T-helper 2 cell treated with Interferon-gamma antibody and Interleukin-4, amounts not matched to agents 5 μg/mL and 100 μg/mL, for 36 hours (primary cell): Measurements from ENCODE around the gene KANSL1.

ENCODE experiments used
- DNase-seq: peaks from one replicate; pipeline ENCODE4 v3.0.0; 2021; ENCODE audit warnings: low spot score
- H3K27ac Mint-ChIP-seq: one replicate; pipeline ENCODE4 v1.8.0; 2021; ENCODE audit warnings: mild to moderate bottlenecking, mixed read lengths
- H3K27me3 Mint-ChIP-seq: one replicate; pipeline ENCODE4 v1.8.0; 2021; ENCODE audit warnings: low read depth, mixed read lengths
- H3K36me3 Mint-ChIP-seq: one replicate; pipeline ENCODE4 v1.8.0; 2021; ENCODE audit warnings: low read depth, mixed read lengths
- H3K4me1 Mint-ChIP-seq: one replicate; pipeline ENCODE4 v1.8.0; 2021; ENCODE audit warnings: low read depth, mixed read lengths
- H3K4me3 Mint-ChIP-seq: one replicate; pipeline ENCODE4 v1.8.0; 2022; ENCODE audit warnings: mild to moderate bottlenecking, moderate library complexity, mixed read lengths
- H3K9me3 Mint-ChIP-seq: one replicate; pipeline ENCODE4 v1.8.0; 2021; ENCODE audit warnings: mixed read lengths

Gene KANSL1

DNA sequence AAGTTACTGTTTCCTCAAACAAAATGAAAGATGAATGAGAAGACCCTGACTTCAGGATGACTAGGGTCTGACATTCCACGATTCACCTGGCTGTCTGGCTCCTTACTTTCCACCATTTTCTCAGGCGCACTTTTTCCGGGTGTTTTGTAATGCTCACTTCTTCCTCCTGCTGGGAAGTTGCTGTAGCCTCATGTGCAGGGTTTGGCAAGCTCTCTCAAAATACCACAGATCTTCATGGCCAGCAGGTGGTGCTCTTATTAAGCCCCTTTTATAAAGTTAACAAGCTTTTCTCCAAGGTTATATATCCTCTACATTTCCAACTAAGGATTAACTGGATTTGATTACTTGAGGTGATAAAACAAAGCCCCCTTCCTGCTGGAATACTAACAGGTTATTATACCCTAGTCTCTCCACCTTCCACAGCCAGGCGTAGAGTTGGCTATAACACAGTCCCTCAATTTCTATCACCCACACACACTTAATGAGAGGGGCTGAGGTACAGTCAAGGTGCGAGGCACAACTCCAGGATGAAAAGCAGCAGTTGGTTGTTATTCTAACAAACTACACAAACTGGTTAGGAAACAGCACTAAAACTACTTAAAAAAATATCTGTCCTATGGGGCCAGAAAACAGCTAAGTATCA lies 148.8 kb downstream of the KANSL1 start:
- no peaks in the 10 kb centered on the region for H3K27me3 Mint-ChIP-seq
- H3K9me3 Mint-ChIP-seq = no peaks in the 10 kb centered on the region
- no peak for DNase-seq
- no peak overlapping the region for H3K27ac Mint-ChIP-seq
- H3K4me3 Mint-ChIP-seq = no peak overlapping the region
- H3K36me3 Mint-ChIP-seq = peaks cover 54% of the 10 kb centered on the region
- peaks cover 7% of the 10 kb centered on the region for H3K4me1 Mint-ChIP-seq

DNA sequence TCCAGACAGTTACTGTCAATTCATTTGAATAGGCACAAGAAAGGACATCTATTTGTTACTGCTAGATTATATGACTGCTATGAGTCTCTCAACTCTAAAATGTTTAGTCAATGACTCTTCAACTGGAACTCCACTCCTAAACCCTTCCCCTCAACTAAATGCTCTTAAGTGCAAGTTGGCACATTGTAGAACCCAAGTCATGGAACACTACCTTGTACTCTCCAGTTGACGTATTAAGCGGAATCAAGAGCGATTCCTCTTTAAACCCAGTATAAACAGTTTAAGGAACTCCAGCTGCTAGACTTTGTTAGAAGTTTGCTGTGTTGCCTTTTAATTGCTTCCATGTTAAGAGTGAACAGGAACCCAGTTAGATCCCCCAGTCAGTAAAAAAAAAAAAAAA lies 149.6 kb downstream of the KANSL1 start:
- Mint-ChIP-seq H3K4me1 (peaks cover 7% of the 10 kb centered on the region), H3K27me3 (no peaks in the 10 kb centered on the region), H3K27ac (no peak overlapping the region), H3K36me3 (peaks cover 55% of the 10 kb centered on the region), H3K9me3 (no peaks in the 10 kb centered on the region), H3K4me3 (no peak overlapping the region)
- no peak for DNase-seq

GRCh38 chr17:46042925-46043324 lies 150.3 kb downstream of the KANSL1 start:
- Mint-ChIP-seq H3K27ac (no peak overlapping the region), H3K4me3 (no peak overlapping the region), H3K9me3 (no peaks in the 10 kb centered on the region), H3K4me1 (peaks cover 8% of the 10 kb centered on the region), H3K27me3 (no peaks in the 10 kb centered on the region), H3K36me3 (peaks cover 58% of the 10 kb centered on the region)
- DNase-seq = no peak

DNA sequence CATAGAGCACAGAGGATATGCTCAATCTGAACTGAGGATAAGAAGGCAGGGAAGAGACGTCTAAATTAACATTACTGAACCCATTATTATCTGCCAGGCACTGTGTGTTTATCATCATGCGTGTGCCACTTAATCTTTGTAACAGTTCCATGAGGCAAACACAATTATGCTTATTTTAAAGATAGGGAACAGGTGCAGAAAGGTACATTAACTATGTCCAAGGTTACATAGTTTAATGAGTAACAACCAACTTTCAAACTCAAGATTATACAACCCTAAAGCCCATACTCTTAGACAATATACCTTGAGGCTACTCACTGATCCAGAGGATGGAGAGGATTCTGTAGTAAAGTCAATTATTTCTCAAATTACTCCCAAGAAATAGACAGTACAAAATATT lies 151.0 kb downstream of the KANSL1 start:
- peaks cover 9% of the 10 kb centered on the region for H3K4me1 Mint-ChIP-seq
- H3K36me3 Mint-ChIP-seq = peaks cover 54% of the 10 kb centered on the region
- no peak overlapping the region for H3K27ac Mint-ChIP-seq
- no peaks in the 10 kb centered on the region for H3K9me3 Mint-ChIP-seq
- no peak for DNase-seq
- H3K4me3 Mint-ChIP-seq = no peak overlapping the region
- H3K27me3 Mint-ChIP-seq = no peaks in the 10 kb centered on the region

DNA sequence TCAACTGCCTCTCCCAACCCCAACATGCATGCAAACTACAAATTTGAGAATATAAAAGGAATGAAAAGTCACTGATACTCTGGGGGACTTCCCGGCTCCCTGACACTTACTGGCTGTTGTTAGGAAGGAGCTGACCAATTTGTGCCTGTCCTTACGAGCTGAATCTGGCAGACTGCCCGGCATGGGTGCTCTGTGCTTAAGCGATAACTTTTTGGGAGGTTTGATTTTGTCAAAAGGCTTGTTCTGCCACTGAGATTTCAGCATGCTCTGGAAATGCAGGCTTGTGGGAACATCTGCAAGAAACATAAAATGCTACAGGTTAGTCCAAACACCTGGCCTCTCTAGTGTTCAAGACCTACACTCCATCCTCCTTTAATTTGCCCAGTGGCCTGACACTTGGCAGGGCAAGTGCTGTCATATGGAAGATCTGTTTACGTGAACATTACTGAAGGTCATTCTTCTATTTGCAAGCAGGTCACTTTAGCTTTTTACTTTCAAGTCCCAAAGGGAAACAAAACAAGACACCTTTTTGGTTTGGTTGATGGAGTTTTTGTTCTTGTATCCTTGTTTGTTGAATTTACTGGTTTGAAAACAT lies 153.5 kb downstream of the KANSL1 start:
- Mint-ChIP-seq H3K4me3 (no peak overlapping the region), H3K36me3 (peaks cover 55% of the 10 kb centered on the region), H3K9me3 (no peaks in the 10 kb centered on the region), H3K27me3 (no peaks in the 10 kb centered on the region), H3K27ac (no peak overlapping the region), H3K4me1 (peaks cover 11% of the 10 kb centered on the region)
- no peak for DNase-seq

- H3K36me3 Mint-ChIP-seq = peaks cover 52% of the 10 kb centered on the region
- no peak for DNase-seq
- no peaks in the 10 kb centered on the region for H3K27me3 Mint-ChIP-seq
- H3K4me3 Mint-ChIP-seq = no peak overlapping the region
- no peak overlapping the region for H3K27ac Mint-ChIP-seq
- H3K4me1 Mint-ChIP-seq = peaks cover 10% of the 10 kb centered on the region
- H3K9me3 Mint-ChIP-seq = no peaks in the 10 kb centered on the region
Observed at GRCh38 chr17:46038937-46039336, 154.3 kb downstream of the KANSL1 start.

- no peak for DNase-seq
- Mint-ChIP-seq H3K4me1 (peaks cover 10% of the 10 kb centered on the region), H3K27ac (no peak overlapping the region), H3K9me3 (no peaks in the 10 kb centered on the region), H3K27me3 (no peaks in the 10 kb centered on the region), H3K36me3 (peaks cover 50% of the 10 kb centered on the region), H3K4me3 (no peak overlapping the region)
Observed at GRCh38 chr17:46038414-46038813, 154.8 kb downstream of the KANSL1 start.

GRCh38 chr17:46037722-46038255 lies 155.4 kb downstream of the KANSL1 start:
- peaks cover 55% of the 10 kb centered on the region for H3K36me3 Mint-ChIP-seq
- no peak for DNase-seq
- no peaks in the 10 kb centered on the region for H3K27me3 Mint-ChIP-seq
- no peak overlapping the region for H3K27ac Mint-ChIP-seq
- H3K4me1 Mint-ChIP-seq = peaks cover 10% of the 10 kb centered on the region
- no peaks in the 10 kb centered on the region for H3K9me3 Mint-ChIP-seq
- no peak overlapping the region for H3K4me3 Mint-ChIP-seq

GRCh38 chr17:46036491-46036890 lies 156.7 kb downstream of the KANSL1 start:
- Mint-ChIP-seq H3K9me3 (no peaks in the 10 kb centered on the region), H3K36me3 (peaks cover 63% of the 10 kb centered on the region), H3K27ac (no peak overlapping the region), H3K4me1 (peaks cover 10% of the 10 kb centered on the region), H3K4me3 (no peak overlapping the region), H3K27me3 (no peaks in the 10 kb centered on the region)
- DNase-seq = no peak

- H3K4me1 Mint-ChIP-seq = peaks cover 10% of the 10 kb centered on the region
- peak overlapping the region; percentile 43 for H3K27ac Mint-ChIP-seq
- H3K9me3 Mint-ChIP-seq = no peaks in the 10 kb centered on the region
- no peaks in the 10 kb centered on the region for H3K27me3 Mint-ChIP-seq
- H3K36me3 Mint-ChIP-seq = peaks cover 69% of the 10 kb centered on the region
- peak; percentile 17 for DNase-seq
- no peak overlapping the region for H3K4me3 Mint-ChIP-seq
Observed at GRCh38 chr17:46035112-46035818, 158.0 kb downstream of the KANSL1 start.

DNA sequence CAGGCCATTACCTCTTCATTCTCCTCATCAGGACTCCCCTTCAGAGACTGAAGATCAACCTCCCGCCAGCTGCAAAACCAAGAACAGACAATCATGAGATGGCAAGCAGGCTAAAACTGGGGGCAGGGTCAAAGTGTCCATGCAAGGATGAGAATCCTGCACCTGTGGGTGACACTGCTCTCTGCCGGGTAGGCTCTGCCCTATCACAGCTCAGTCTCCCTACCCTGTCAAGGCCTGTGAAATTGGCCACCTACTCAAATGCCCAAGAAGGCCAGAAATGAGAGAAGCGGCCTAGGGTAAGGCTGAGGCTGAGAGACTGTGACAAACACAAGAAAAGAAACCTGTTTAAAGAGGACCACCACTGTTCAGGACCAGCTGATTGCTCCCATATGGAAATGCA lies 159.8 kb downstream of the KANSL1 start:
- peaks cover 70% of the 10 kb centered on the region for H3K36me3 Mint-ChIP-seq
- H3K4me1 Mint-ChIP-seq = peaks cover 18% of the 10 kb centered on the region
- H3K9me3 Mint-ChIP-seq = no peaks in the 10 kb centered on the region
- H3K27me3 Mint-ChIP-seq = no peaks in the 10 kb centered on the region
- no peak overlapping the region for H3K27ac Mint-ChIP-seq
- H3K4me3 Mint-ChIP-seq = no peak overlapping the region
- DNase-seq = no peak

GRCh38 chr17:46032909-46033308 lies 160.3 kb downstream of the KANSL1 start:
- no peak overlapping the region for H3K27ac Mint-ChIP-seq
- no peak overlapping the region for H3K4me3 Mint-ChIP-seq
- no peaks in the 10 kb centered on the region for H3K9me3 Mint-ChIP-seq
- H3K27me3 Mint-ChIP-seq = no peaks in the 10 kb centered on the region
- DNase-seq = no peak
- H3K36me3 Mint-ChIP-seq = peaks cover 65% of the 10 kb centered on the region
- peaks cover 17% of the 10 kb centered on the region for H3K4me1 Mint-ChIP-seq

DNA sequence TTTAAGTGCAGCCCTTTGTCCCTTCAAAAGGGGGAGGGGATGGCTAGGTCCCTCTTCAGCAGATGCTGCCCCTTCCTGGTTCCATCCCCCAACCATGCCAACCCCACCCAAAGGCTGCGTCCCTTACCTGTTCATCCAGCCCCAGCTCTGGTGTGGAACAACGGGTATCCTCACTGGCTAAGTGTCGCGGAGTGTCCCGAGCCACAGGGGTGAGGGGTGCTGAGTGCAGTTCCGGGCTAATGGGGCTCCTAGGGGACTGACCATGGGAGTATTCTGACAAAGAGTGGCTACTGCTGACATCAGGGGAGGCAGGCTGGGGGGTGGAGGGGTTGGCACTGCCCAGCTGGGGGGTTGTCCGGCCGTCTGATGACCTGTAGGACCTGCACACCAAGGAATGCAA lies 161.3 kb downstream of the KANSL1 start:
- Mint-ChIP-seq H3K27me3 (no peaks in the 10 kb centered on the region), H3K36me3 (peaks cover 61% of the 10 kb centered on the region), H3K27ac (no peak overlapping the region), H3K4me3 (no peak overlapping the region), H3K9me3 (no peaks in the 10 kb centered on the region), H3K4me1 (peaks cover 17% of the 10 kb centered on the region)
- no peak for DNase-seq

DNA sequence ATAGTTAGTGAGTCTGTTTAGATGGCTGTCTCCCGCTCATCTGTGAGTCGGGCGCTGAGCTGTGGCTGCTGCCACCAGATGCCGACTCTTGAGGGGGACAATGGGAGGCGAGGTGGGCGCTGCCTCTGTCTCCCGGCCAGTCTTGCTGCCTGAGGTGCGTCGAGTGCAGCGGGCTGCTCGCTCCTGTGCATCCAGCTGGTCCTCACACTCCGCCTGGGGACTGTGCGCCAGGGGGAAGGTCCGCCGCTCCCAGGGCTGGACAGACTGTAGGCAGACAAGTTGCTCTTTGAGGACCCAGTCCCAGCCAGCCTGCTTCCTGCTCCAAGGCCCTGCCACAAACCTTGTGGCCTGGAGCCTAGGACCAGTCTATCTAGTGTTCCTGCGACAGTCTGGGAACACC lies 161.8 kb downstream of the KANSL1 start:
- DNase-seq = no peak
- H3K4me1 Mint-ChIP-seq = peaks cover 17% of the 10 kb centered on the region
- no peaks in the 10 kb centered on the region for H3K27me3 Mint-ChIP-seq
- no peaks in the 10 kb centered on the region for H3K9me3 Mint-ChIP-seq
- peaks cover 61% of the 10 kb centered on the region for H3K36me3 Mint-ChIP-seq
- no peak overlapping the region for H3K4me3 Mint-ChIP-seq
- no peak overlapping the region for H3K27ac Mint-ChIP-seq
